C4-2B (cell line): ENCODE measurements around the gene HIP1.

Experiments
- CTCF ChIP-seq: fragments of 450-650 bp; conservative IDR thresholded peaks from 2 replicates; pipeline ENCODE4 v1.5.1; 2017; ENCODE audit warnings: mild to moderate bottlenecking
- ZFX ChIP-seq: fragments of 450-650 bp; IDR thresholded peaks from 2 replicates; pipeline ENCODE4 v1.6.1; 2017

- no peak for TF ChIP-seq CTCF
- no peak for TF ChIP-seq ZFX
These were observed 85.1 kb downstream of the HIP1 start for GRCh38 chr7:75653651-75654050.
